K562 (cell line): ENCODE results near the gene LINGO3. TPM values are rescaled to one million over a fixed set of nuclear protein-coding genes. Genes with fewer than 3 reads are reported as not detected.

Experiments
- ATAC-seq: fragments of 200-7000 bp; cut with Tn5 transposase; 3 replicates; pipeline ENCODE4 v1.9.1; 2020; ENCODE audit warnings: moderate library complexity
- BruUV-seq: library from RNA; stranded (reverse); fragments of 400-500 nt; replicated peaks from 2 replicates; lab custom pipeline; 2021; lab: Mats Ljungman, UMichigan
- CTCF ChIA-PET: fragments of 300-600 bp; formaldehyde crosslinking; extraction: SDS; loops from one replicate; lab custom pipeline; 2021; ENCODE audit warnings: low intra/inter-chr PET ratio; lab: Yijun Ruan, JAX
- POLR2A ChIA-PET: fragments of 300-600, 350-650 bp; sonication (Branson Sonifier 250); formaldehyde crosslinking; extraction: SDS; loops from one replicate; lab custom pipeline; 2021; ENCODE audit warnings: antibody characterized with exemption, inconsistent platforms; lab: Yijun Ruan, JAX
- DNase-seq, 4 experiments: peaks; one replicate each; pipeline versions ENCODE4 v3.0.0 to v3.0.0-alpha.2; 2011 to 2018; ENCODE audit warnings: low spot score in 3 of 4, mixed read lengths in 3 of 4; ENCODE audit errors: extremely low read depth in 1 of 4
- FAIRE-seq: peaks from 2 replicates; lab custom pipeline; 2011; peaks lifted over from hg19 to GRCh38; lab: Jason Lieb, UNC
- H2AFZ ChIP-seq: 2 replicates; pipeline ENCODE4 v1.6.0; 2011; ENCODE audit warnings: low read depth, low read length, control low read depth, inconsistent platforms
- H3K27ac ChIP-seq: fragments of 200-600 bp; 3 replicates; pipeline ENCODE4 v1.8.0; 2011; ENCODE audit warnings: low read depth, mild to moderate bottlenecking, control low read depth, inconsistent platforms, low read length, moderate library complexity, mixed read lengths; ENCODE audit errors: extremely low read depth
- H3K27me3 ChIP-seq, 2 experiments: fragments of 300-600 bp in 1 of 2; 2 replicates in 1 of 2; 3 replicates in 1 of 2; pipeline versions ENCODE4 v1.6.0 to v1.8.0; 2011; ENCODE audit warnings: inconsistent platforms in 2 of 2, low read length in 2 of 2, mild to moderate bottlenecking in 1 of 2, mixed read lengths in 1 of 2, moderate library complexity in 1 of 2; ENCODE audit not compliant: control insufficient read depth in 2 of 2, insufficient read depth in 2 of 2
- H3K36me3 ChIP-seq: fragments of 300-600 bp; 3 replicates; pipeline ENCODE4 v1.8.0; 2011; ENCODE audit warnings: mild to moderate bottlenecking, low read length, inconsistent platforms; ENCODE audit not compliant: control insufficient read depth, insufficient read depth
- H3K4me1 ChIP-seq, 2 experiments: fragments of 200-600 bp in 1 of 2; replicated peaks in 1 of 2; 2 replicates in 1 of 2; 3 replicates in 1 of 2; pipeline versions ENCODE4 v1.5.1 to v1.8.0; 2011; ENCODE audit warnings: inconsistent platforms in 2 of 2, low read length in 2 of 2, mild to moderate bottlenecking in 1 of 2, mixed read lengths in 1 of 2, moderate library complexity in 1 of 2; ENCODE audit not compliant: control insufficient read depth in 2 of 2, insufficient read depth in 2 of 2
- H3K4me2 ChIP-seq: 2 replicates; pipeline ENCODE4 v1.6.1; 2011; ENCODE audit warnings: low read length, control low read depth, inconsistent platforms, mixed read lengths; ENCODE audit not compliant: insufficient read depth
- H3K4me3 ChIP-seq: fragments of 200-600 bp; sonication (generic), shearing (Covaris generic); 2 replicates; pipeline ENCODE4 v1.5.1; 2016; ENCODE audit warnings: control low read depth, inconsistent platforms
- H3K79me2 ChIP-seq: fragments of 200-600 bp; 3 replicates; pipeline ENCODE4 v1.8.0; 2011; ENCODE audit warnings: low read length, inconsistent platforms; ENCODE audit not compliant: control insufficient read depth, insufficient read depth
- H3K9ac ChIP-seq, 2 experiments: 2 replicates each; pipeline versions ENCODE4 v1.6.0 to v1.6.1; 2011; ENCODE audit warnings: low read depth in 2 of 2, low read length in 2 of 2, control low read depth in 1 of 2, inconsistent platforms in 1 of 2, mild to moderate bottlenecking in 1 of 2, mixed read lengths in 1 of 2; ENCODE audit not compliant: insufficient read depth in 1 of 2
- H3K9me1 ChIP-seq: one replicate; pipeline ENCODE4 v1.6.0; 2011; ENCODE audit warnings: inconsistent platforms, mild to moderate bottlenecking, low read length, moderate library complexity; ENCODE audit not compliant: control insufficient read depth, insufficient read depth
- H3K9me3 ChIP-seq: replicated peaks from 2 replicates; pipeline ENCODE4 v1.5.1; 2011; ENCODE audit warnings: low read depth, low read length, inconsistent platforms; ENCODE audit not compliant: control insufficient read depth, insufficient read depth
- H4K20me1 ChIP-seq: replicated peaks from 2 replicates; pipeline ENCODE4 v1.6.1; 2011; ENCODE audit warnings: low read length, inconsistent platforms, mixed read lengths; ENCODE audit not compliant: control insufficient read depth, insufficient read depth
- ATF2 ChIP-seq: sonication (generic); formaldehyde crosslinking; IDR thresholded peaks from 2 replicates; pipeline ENCODE4 v1.8.1; 2022; ENCODE audit warnings: missing genetic modification reagents
- E2F1 ChIP-seq: sonication (generic); formaldehyde crosslinking; IDR thresholded peaks from 2 replicates; pipeline ENCODE4 v1.8.1; 2023; ENCODE audit warnings: mild to moderate bottlenecking, missing genetic modification reagents, moderate library complexity
- SMAD3 ChIP-seq: fragments of 450-650 bp; formaldehyde crosslinking; conservative IDR thresholded peaks from 2 replicates; pipeline ENCODE4 v1.4.0; 2020; ENCODE audit warnings: mild to moderate bottlenecking
- ZBTB40 ChIP-seq, 2 experiments: fragments of 450-650 bp in 1 of 2; sonication (generic) in 1 of 2; formaldehyde crosslinking in 1 of 2; IDR thresholded peaks; 2 replicates each; pipeline versions ENCODE4 v1.7.1 to v1.9.0; 2016 to 2022; ENCODE audit warnings: inconsistent platforms in 1 of 2, mild to moderate bottlenecking in 1 of 2, missing genetic modification reagents in 1 of 2
- ZFP36 ChIP-seq: fragments of 150-350 bp; IDR thresholded peaks from 2 replicates; pipeline ENCODE4 v1.6.1; 2018; ENCODE audit warnings: low read length, low read depth; ENCODE audit not compliant: partially characterized antibody
- ZNF830 ChIP-seq: fragments of 250-450 bp; sonication (Bioruptor Pico); IDR thresholded peaks from 2 replicates; pipeline ENCODE4 v1.5.0; 2021; ENCODE audit warnings: mild to moderate bottlenecking
- WGBS: fragments of 100-300 bp; shearing (Covaris generic); methylation state at CpG from one replicate; pipeline ENCODE4 v1.1.6; 2016; ENCODE audit warnings: low coverage, mixed read lengths; ENCODE audit not compliant: insufficient coverage; ENCODE audit errors: missing lambda C conversion rate; 5-methylcytosine and 5-hydroxymethylcytosine counted together
- in situ Hi-C: fragments of 300-500 bp; cut with MboI; formaldehyde crosslinking; loops from 4 replicates; pipeline ENCODE4 v1.15.0; 2018; ENCODE audit warnings: inconsistent platforms, mixed read lengths
- intact Hi-C: fragments of 100-400 bp; cut with micrococcal nuclease; formaldehyde crosslinking; loops from 2 replicates; pipeline ENCODE4 v1.14.2; 2022
- polyA plus RNA-seq, 8 experiments: library from polyadenylated mRNA; depleted of rRNA in 4 of 8; stranded (reverse) in 5 of 8; unstranded in 3 of 8; fragments of >200 nt; fragmentation: Nextera tagmentation in 2 of 8; fragmentation: Illumina TruSeq in 1 of 8; extraction: Ambion mirVana in 2 of 8; extraction: Trizol in 1 of 8; gene quantifications; 2 replicates each; pipeline versions ENCODE4 v1.2.1 to v1.2.3, GENCODE V29; 2011 to 2014; ENCODE audit warnings: inconsistent platforms in 1 of 8, missing spikeins in 1 of 8
- total RNA-seq, 7 experiments: library from RNA; depleted of rRNA in 6 of 7; stranded (reverse); fragments of >200 nt in 6 of 7; fragmentation: Illumina TruSeq in 2 of 7; extraction: Trizol in 2 of 7; gene quantifications; 2 replicates each; pipeline versions ENCODE4 v1.2.1 to v1.2.3, GENCODE V29; 2011 to 2021; ENCODE audit warnings: low replicate concordance in 1 of 7

The LINGO3 gene
- total and polyA plus RNA-seq, 9 of the 15 experiments (the other 6 are each of a cell fraction or from before 2014, with no cell fraction given), result 0.03 to 0.05 (median 0.03) TPM; not detected in 6

- POLR2A ChIA-PET, result interaction anchor here (0.6 to 1.6 kb wide), 5 partner anchors 11 to 35 kb away, joined by 3 to 6 read pairs (median 4); no protein-coding TSS in a partner anchor
- H3K27ac ChIP-seq, result no peak overlapping the region
- ATAC-seq, result no peak
- peaks cover 3% of the 10 kb centered on the region for H3K9me1 ChIP-seq
- no peak for FAIRE-seq
- no peak overlapping the region for H3K4me2 ChIP-seq
- H3K27me3 ChIP-seq, result peaks cover 0 to 13% of the 10 kb centered on the region in 2 experiments; a peak in 2 of 5 replicates
- no peaks in the 10 kb centered on the region for H4K20me1 ChIP-seq
- CTCF ChIA-PET, result no interaction called here
- DNase-seq, result no peak
- WGBS, result 30% methylated on average over 18 of the region's 19 CpGs
- no peaks in the 10 kb centered on the region for H3K9me3 ChIP-seq
- intact Hi-C loops (no loop called here), in situ Hi-C loops (no loop called here)
- BruUV-seq, result no TSS peak
- no peaks in the 10 kb centered on the region for H3K79me2 ChIP-seq
- H3K4me1 ChIP-seq, result peaks cover 3 to 60% of the 10 kb centered on the region in 2 experiments; a peak in 3 of 5 replicates
- H2AFZ ChIP-seq, result no peak overlapping the region
- no peaks in the 10 kb centered on the region for H3K36me3 ChIP-seq
- no peak overlapping the region for H3K4me3 ChIP-seq
- H3K9ac ChIP-seq, result peak overlapping the region in 1 of 2 experiments; percentile 26; a peak in 1 of 4 replicates
- no peak for TF ChIP-seq ATF2
- TF ChIP-seq ZFP36, result peak; percentile 5
- TF ChIP-seq E2F1 (CRISPR knock-in tag), result no peak
- no peak for TF ChIP-seq ZNF830 (CRISPR knock-in tag)
- peak; percentile 71 for TF ChIP-seq ZBTB40 (IDR thresholded peaks at IDR 0.05)
- peak; percentile 54; the same call in 1 of the 2 replicates for TF ChIP-seq ZBTB40 (CRISPR knock-in tag; IDR thresholded peaks at IDR 0.05)
- no peak for TF ChIP-seq SMAD3
These were observed 2.3 kb downstream of the LINGO3 start for GRCh38 chr19:2305452-2306280.
